ENCODE data around the gene FSCN2. TPM values are rescaled to one million over a fixed set of nuclear protein-coding genes. Genes with fewer than 3 reads are reported as not detected.

The FSCN2 gene
- total RNA-seq, 1 experiment from 2014 or later = 0.31 TPM

DNA sequence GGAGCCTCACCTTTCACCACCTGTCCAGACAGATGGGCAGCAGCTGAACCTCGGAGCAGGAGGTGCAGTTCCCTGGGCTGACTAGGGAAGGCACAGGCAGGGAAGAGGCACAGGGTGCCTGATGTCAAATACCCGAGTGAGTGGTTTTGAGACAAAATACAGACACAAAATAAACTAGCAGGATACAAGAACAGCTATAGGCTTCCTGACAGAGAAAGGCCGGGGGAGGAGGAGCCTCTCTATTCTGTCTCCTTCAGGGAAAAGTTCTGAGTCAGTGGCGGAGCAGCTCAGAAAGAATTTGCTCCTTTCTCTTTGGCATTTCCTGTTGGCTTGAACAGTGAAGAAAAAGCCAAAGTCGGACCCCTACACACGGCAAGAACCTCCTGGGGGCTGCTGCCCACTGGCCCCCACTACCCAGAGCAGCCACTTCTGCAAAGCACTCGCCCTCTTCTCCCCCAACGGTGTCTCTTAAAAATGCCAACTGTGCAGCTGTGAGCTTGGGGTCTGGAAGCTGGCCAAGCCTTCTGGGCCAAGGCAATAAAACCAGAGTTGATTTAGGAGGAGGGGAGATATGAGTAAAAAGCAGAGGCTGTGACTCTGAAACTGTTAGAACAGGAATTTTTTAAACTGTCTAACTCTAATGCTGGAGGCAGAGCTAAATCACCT, 38.4 kb downstream of the FSCN2 start:
- Mint-ChIP-seq H3K4me1 (no peaks in the 10 kb centered on the region), H3K27me3 (ENCODE audit: low read depth) (no peaks in the 10 kb centered on the region), H3K9me3 (no peaks in the 10 kb centered on the region), H3K36me3 (peaks cover 56% of the 10 kb centered on the region), H3K27ac (no peak overlapping the region), H3K4me3 (no peak overlapping the region)
- POLR2A ChIA-PET = interaction anchor here (0.5 kb wide), 1 partner anchor 12 kb away, joined by 4 read pairs; no protein-coding TSS in a partner anchor
- TF ChIP-seq, protein P1, sequence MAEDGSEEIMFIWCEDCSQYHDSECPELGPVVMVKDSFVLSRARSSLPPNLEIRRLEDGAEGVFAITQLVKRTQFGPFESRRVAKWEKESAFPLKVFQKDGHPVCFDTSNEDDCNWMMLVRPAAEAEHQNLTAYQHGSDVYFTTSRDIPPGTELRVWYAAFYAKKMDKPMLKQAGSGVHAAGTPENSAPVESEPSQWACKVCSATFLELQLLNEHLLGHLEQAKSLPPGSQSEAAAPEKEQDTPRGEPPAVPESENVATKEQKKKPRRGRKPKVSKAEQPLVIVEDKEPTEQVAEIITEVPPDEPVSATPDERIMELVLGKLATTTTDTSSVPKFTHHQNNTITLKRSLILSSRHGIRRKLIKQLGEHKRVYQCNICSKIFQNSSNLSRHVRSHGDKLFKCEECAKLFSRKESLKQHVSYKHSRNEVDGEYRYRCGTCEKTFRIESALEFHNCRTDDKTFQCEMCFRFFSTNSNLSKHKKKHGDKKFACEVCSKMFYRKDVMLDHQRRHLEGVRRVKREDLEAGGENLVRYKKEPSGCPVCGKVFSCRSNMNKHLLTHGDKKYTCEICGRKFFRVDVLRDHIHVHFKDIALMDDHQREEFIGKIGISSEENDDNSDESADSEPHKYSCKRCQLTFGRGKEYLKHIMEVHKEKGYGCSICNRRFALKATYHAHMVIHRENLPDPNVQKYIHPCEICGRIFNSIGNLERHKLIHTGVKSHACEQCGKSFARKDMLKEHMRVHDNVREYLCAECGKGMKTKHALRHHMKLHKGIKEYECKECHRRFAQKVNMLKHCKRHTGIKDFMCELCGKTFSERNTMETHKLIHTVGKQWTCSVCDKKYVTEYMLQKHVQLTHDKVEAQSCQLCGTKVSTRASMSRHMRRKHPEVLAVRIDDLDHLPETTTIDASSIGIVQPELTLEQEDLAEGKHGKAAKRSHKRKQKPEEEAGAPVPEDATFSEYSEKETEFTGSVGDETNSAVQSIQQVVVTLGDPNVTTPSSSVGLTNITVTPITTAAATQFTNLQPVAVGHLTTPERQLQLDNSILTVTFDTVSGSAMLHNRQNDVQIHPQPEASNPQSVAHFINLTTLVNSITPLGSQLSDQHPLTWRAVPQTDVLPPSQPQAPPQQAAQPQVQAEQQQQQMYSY (CRISPR knock-in tag; IDR thresholded peaks at IDR 0.05) = no peak
- no peak for TF ChIP-seq SP1 (CRISPR knock-in tag; conservative IDR thresholded peaks at IDR 0.05)
- no peak for TF ChIP-seq ZBTB21 (CRISPR knock-in tag; IDR thresholded peaks at IDR 0.05; ENCODE audit: borderline replicate concordance)
- no peak for TF ChIP-seq ZNF423 (CRISPR knock-in tag; IDR thresholded peaks at IDR 0.05)
- TF ChIP-seq RORB (CRISPR knock-in tag; IDR thresholded peaks at IDR 0.05) = no peak
- TF ChIP-seq, protein P2, sequence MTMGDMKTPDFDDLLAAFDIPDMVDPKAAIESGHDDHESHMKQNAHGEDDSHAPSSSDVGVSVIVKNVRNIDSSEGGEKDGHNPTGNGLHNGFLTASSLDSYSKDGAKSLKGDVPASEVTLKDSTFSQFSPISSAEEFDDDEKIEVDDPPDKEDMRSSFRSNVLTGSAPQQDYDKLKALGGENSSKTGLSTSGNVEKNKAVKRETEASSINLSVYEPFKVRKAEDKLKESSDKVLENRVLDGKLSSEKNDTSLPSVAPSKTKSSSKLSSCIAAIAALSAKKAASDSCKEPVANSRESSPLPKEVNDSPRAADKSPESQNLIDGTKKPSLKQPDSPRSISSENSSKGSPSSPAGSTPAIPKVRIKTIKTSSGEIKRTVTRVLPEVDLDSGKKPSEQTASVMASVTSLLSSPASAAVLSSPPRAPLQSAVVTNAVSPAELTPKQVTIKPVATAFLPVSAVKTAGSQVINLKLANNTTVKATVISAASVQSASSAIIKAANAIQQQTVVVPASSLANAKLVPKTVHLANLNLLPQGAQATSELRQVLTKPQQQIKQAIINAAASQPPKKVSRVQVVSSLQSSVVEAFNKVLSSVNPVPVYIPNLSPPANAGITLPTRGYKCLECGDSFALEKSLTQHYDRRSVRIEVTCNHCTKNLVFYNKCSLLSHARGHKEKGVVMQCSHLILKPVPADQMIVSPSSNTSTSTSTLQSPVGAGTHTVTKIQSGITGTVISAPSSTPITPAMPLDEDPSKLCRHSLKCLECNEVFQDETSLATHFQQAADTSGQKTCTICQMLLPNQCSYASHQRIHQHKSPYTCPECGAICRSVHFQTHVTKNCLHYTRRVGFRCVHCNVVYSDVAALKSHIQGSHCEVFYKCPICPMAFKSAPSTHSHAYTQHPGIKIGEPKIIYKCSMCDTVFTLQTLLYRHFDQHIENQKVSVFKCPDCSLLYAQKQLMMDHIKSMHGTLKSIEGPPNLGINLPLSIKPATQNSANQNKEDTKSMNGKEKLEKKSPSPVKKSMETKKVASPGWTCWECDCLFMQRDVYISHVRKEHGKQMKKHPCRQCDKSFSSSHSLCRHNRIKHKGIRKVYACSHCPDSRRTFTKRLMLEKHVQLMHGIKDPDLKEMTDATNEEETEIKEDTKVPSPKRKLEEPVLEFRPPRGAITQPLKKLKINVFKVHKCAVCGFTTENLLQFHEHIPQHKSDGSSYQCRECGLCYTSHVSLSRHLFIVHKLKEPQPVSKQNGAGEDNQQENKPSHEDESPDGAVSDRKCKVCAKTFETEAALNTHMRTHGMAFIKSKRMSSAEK (CRISPR knock-in tag; IDR thresholded peaks at IDR 0.05; ENCODE audit: borderline replicate concordance) = no peak
- no peak for TF ChIP-seq TEAD1 (CRISPR knock-in tag; IDR thresholded peaks at IDR 0.05)
- TF ChIP-seq, protein P3, sequence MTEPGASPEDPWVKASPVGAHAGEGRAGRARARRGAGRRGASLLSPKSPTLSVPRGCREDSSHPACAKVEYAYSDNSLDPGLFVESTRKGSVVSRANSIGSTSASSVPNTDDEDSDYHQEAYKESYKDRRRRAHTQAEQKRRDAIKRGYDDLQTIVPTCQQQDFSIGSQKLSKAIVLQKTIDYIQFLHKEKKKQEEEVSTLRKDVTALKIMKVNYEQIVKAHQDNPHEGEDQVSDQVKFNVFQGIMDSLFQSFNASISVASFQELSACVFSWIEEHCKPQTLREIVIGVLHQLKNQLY (CRISPR knock-in tag; IDR thresholded peaks at IDR 0.05) = no peak
- no peak for ATAC-seq
- CTCF ChIA-PET = interaction anchor here (1.1 kb wide), 1 partner anchor 14 kb away, joined by 3 read pairs; no protein-coding TSS in a partner anchor
- DNase-seq (ENCODE audit: low spot score) = no peak

DNA sequence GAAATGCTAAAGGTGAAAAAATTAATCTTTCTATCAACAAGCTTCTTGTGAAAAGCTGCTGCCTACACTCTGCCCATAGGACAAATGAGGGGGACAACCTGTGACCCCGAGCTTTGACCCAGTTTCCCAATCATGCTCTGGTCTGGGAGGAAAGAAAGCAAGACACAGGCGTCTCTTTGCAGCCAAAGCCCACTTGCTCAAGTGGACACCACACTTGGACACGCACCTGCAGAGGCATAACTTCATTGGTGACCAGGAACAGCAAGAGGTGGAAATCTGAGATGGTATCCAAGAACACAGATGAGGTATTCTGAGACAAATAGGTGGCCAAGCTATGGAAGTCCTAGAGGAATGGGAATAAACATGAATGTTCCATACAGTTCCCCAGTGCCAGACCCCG, 39.0 kb downstream of the FSCN2 start:
- Mint-ChIP-seq H3K27ac (no peak overlapping the region; the same call in 1 of the 2 replicates), H3K4me1 (no peaks in the 10 kb centered on the region), H3K9me3 (no peaks in the 10 kb centered on the region), H3K27me3 (ENCODE audit: low read depth) (no peaks in the 10 kb centered on the region), H3K4me3 (no peak overlapping the region), H3K36me3 (peaks cover 56% of the 10 kb centered on the region)
- ChIA-PET POLR2A (no interaction called here), CTCF (interaction anchor here (1.1 kb wide), 1 partner anchor 15 kb away, joined by 3 read pairs; no protein-coding TSS in a partner anchor)
- ATAC-seq = no peak
- DNase-seq (ENCODE audit: low spot score) = no peak
- TF ChIP-seq, protein P4, sequence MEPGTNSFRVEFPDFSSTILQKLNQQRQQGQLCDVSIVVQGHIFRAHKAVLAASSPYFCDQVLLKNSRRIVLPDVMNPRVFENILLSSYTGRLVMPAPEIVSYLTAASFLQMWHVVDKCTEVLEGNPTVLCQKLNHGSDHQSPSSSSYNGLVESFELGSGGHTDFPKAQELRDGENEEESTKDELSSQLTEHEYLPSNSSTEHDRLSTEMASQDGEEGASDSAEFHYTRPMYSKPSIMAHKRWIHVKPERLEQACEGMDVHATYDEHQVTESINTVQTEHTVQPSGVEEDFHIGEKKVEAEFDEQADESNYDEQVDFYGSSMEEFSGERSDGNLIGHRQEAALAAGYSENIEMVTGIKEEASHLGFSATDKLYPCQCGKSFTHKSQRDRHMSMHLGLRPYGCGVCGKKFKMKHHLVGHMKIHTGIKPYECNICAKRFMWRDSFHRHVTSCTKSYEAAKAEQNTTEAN (CRISPR knock-in tag; IDR thresholded peaks at IDR 0.05) = no peak
- TF ChIP-seq, protein P2 (CRISPR knock-in tag; IDR thresholded peaks at IDR 0.05; ENCODE audit: borderline replicate concordance) = no peak
- TF ChIP-seq, protein P5, sequence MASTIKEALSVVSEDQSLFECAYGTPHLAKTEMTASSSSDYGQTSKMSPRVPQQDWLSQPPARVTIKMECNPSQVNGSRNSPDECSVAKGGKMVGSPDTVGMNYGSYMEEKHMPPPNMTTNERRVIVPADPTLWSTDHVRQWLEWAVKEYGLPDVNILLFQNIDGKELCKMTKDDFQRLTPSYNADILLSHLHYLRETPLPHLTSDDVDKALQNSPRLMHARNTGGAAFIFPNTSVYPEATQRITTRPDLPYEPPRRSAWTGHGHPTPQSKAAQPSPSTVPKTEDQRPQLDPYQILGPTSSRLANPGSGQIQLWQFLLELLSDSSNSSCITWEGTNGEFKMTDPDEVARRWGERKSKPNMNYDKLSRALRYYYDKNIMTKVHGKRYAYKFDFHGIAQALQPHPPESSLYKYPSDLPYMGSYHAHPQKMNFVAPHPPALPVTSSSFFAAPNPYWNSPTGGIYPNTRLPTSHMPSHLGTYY (CRISPR knock-in tag; IDR thresholded peaks at IDR 0.05) = no peak
- TF ChIP-seq, protein P6, sequence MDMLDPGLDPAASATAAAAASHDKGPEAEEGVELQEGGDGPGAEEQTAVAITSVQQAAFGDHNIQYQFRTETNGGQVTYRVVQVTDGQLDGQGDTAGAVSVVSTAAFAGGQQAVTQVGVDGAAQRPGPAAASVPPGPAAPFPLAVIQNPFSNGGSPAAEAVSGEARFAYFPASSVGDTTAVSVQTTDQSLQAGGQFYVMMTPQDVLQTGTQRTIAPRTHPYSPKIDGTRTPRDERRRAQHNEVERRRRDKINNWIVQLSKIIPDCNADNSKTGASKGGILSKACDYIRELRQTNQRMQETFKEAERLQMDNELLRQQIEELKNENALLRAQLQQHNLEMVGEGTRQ (CRISPR knock-in tag; IDR thresholded peaks at IDR 0.05) = no peak
- no peak for TF ChIP-seq NR3C1 (CRISPR knock-in tag; conservative IDR thresholded peaks at IDR 0.05; ENCODE audit: low read depth)
- no peak for TF ChIP-seq RELA (CRISPR knock-in tag; IDR thresholded peaks at IDR 0.05; ENCODE audit: borderline replicate concordance)
- TF ChIP-seq ZNF671 (CRISPR knock-in tag; IDR thresholded peaks at IDR 0.05) = no peak
- TF ChIP-seq NR2C2 (CRISPR knock-in tag; IDR thresholded peaks at IDR 0.05) = no peak
